HepG2 (cell line): ENCODE measurements around the gene CHDH. TPM values are rescaled to one million over a fixed set of nuclear protein-coding genes. Genes with fewer than 3 reads are reported as not detected.

ENCODE experiments used
- AGO1 ChIP-seq: fragments of 200-400 bp; formaldehyde crosslinking; IDR thresholded peaks from 2 replicates; pipeline ENCODE4 v1.6.1; 2017; ENCODE audit warnings: mild to moderate bottlenecking, low read depth, low read length, moderate library complexity; ENCODE audit not compliant: poor library complexity, severe bottlenecking
- ATF1 ChIP-seq: IDR thresholded peaks from 2 replicates; pipeline ENCODE4 v1.6.1; 2016; ENCODE audit warnings: mild to moderate bottlenecking, control low read depth
- ATF7-NPFF ChIP-seq: sonication (generic); formaldehyde crosslinking; IDR thresholded peaks from 2 replicates; pipeline ENCODE4 v1.8.1; 2023; ENCODE audit warnings: mild to moderate bottlenecking, low read depth, missing genetic modification reagents, moderate library complexity
- CAMTA2 ChIP-seq: sonication (generic); formaldehyde crosslinking; IDR thresholded peaks from 2 replicates; pipeline ENCODE4 v1.4.0; 2020; ENCODE audit warnings: mild to moderate bottlenecking, missing genetic modification reagents, borderline replicate concordance
- CCDC6 ChIP-seq: sonication (generic); formaldehyde crosslinking; IDR thresholded peaks from 2 replicates; pipeline ENCODE4 v1.8.1; 2022; ENCODE audit warnings: mild to moderate bottlenecking, missing genetic modification reagents, moderate library complexity
- DNMT1 ChIP-seq: sonication (generic); formaldehyde crosslinking; IDR thresholded peaks from 2 replicates; pipeline ENCODE4 v1.5.1; 2020; ENCODE audit warnings: mild to moderate bottlenecking, missing genetic modification reagents
- KMT2A ChIP-seq: sonication (generic); formaldehyde crosslinking; IDR thresholded peaks from 2 replicates; pipeline ENCODE4 v1.4.0; 2020; ENCODE audit warnings: missing genetic modification reagents
- MAZ ChIP-seq, 2 experiments: sonication (generic) in 1 of 2; formaldehyde crosslinking in 1 of 2; IDR thresholded peaks; 2 replicates each; pipeline versions ENCODE4 v1.5.0 to v1.6.1; 2012 to 2020; ENCODE audit warnings: low read depth in 2 of 2, mild to moderate bottlenecking in 2 of 2, borderline replicate concordance in 1 of 2, improper control_type of control experiment in 1 of 2, low read length in 1 of 2, missing genetic modification reagents in 1 of 2, moderate library complexity in 1 of 2
- MTA1 ChIP-seq: sonication (generic); formaldehyde crosslinking; IDR thresholded peaks from 2 replicates; pipeline ENCODE4 v1.4.0; 2020; ENCODE audit warnings: missing genetic modification reagents, mild to moderate bottlenecking, borderline replicate concordance
- MXI1 ChIP-seq: IDR thresholded peaks from 3 replicates; pipeline ENCODE4 v1.6.1; 2012; ENCODE audit warnings: low read depth, low read length, inconsistent platforms, borderline replicate concordance
- NFKB2 ChIP-seq: sonication (generic); formaldehyde crosslinking; IDR thresholded peaks from 2 replicates; pipeline ENCODE4 v1.4.0; 2020; ENCODE audit warnings: missing genetic modification reagents, borderline replicate concordance
- NRL ChIP-seq: sonication (generic); formaldehyde crosslinking; IDR thresholded peaks from 2 replicates; pipeline ENCODE4 v1.5.0; 2020; ENCODE audit warnings: missing genetic modification reagents, mild to moderate bottlenecking, moderate library complexity, borderline replicate concordance
- POLR2AphosphoS5 ChIP-seq: IDR thresholded peaks from 2 replicates; pipeline ENCODE4 v1.6.1; 2012; ENCODE audit warnings: low read depth, low read length
- RBM39 ChIP-seq: fragments of 200-400 bp; formaldehyde crosslinking; IDR thresholded peaks from one replicate; pipeline ENCODE4 v1.6.1; 2018; ENCODE audit warnings: antibody characterized with exemption, mild to moderate bottlenecking, low read depth, low read length; ENCODE audit not compliant: poor library complexity, severe bottlenecking
- RFX1 ChIP-seq: fragments of 450-650 bp; IDR thresholded peaks from 2 replicates; pipeline ENCODE4 v1.6.1; 2017
- ZNF556 ChIP-seq: sonication (generic); formaldehyde crosslinking; IDR thresholded peaks from 2 replicates; pipeline ENCODE4 v1.4.0; 2020; ENCODE audit warnings: mild to moderate bottlenecking, missing genetic modification reagents, borderline replicate concordance
- ZNF564 ChIP-seq: sonication (generic); formaldehyde crosslinking; IDR thresholded peaks from 2 replicates; pipeline ENCODE4 v1.8.1; 2023; ENCODE audit warnings: mild to moderate bottlenecking, missing genetic modification reagents
- ZNF589 ChIP-seq: sonication (generic); formaldehyde crosslinking; conservative IDR thresholded peaks from 2 replicates; pipeline ENCODE4 v1.8.0; 2022; ENCODE audit warnings: mild to moderate bottlenecking, moderate library complexity, missing genetic modification reagents
- ZSCAN9 ChIP-seq: IDR thresholded peaks from 2 replicates; pipeline ENCODE4 v1.6.1; 2016; ENCODE audit warnings: borderline replicate concordance
- polyA plus RNA-seq, 8 experiments: library from polyadenylated mRNA; depleted of rRNA in 3 of 8; stranded (reverse) in 7 of 8; unstranded in 1 of 8; fragments of >200 nt; fragmentation: Illumina TruSeq in 4 of 8; extraction: Trizol in 4 of 8; gene quantifications; 2 replicates each; pipeline versions ENCODE4 v1.2.1 to v1.2.3, GENCODE V29; 2011 to 2016; ENCODE audit warnings: low read depth in 4 of 8, missing spikeins in 1 of 8, mixed read lengths in 1 of 8; ENCODE audit not compliant: insufficient read depth in 1 of 8
- total RNA-seq, 5 experiments: library from RNA; depleted of rRNA; stranded (reverse); fragments of >200 nt; fragmentation: Illumina TruSeq; extraction: Trizol; gene quantifications; 2 replicates each; pipeline ENCODE4 v1.2.3, GENCODE V29; 2016; ENCODE audit warnings: low read depth in 1 of 5
- TF ChIP-seq, protein P1 (sequence below): sonication (generic); formaldehyde crosslinking; IDR thresholded peaks from 2 replicates; pipeline ENCODE4 v1.5.0; 2020; ENCODE audit warnings: missing genetic modification reagents, mild to moderate bottlenecking, borderline replicate concordance
- TF ChIP-seq, protein P2 (sequence below): sonication (generic); formaldehyde crosslinking; IDR thresholded peaks from 2 replicates; pipeline ENCODE4 v1.4.0; 2020; ENCODE audit warnings: missing genetic modification reagents
- TF ChIP-seq, protein P3 (sequence below): sonication (generic); formaldehyde crosslinking; IDR thresholded peaks from 2 replicates; pipeline ENCODE4 v1.4.0; 2020; ENCODE audit warnings: missing genetic modification reagents
- TF ChIP-seq, protein P4 (sequence below): sonication (generic); formaldehyde crosslinking; IDR thresholded peaks from 2 replicates; pipeline ENCODE4 v1.8.1; 2023; ENCODE audit warnings: missing genetic modification reagents, inconsistent platforms, borderline replicate concordance

Gene CHDH
- total and polyA plus RNA-seq, 2 of the 13 experiments (the other 11 are each of a cell fraction or from before 2014, with no cell fraction given): 28.1 to 48.9 TPM

DNA sequence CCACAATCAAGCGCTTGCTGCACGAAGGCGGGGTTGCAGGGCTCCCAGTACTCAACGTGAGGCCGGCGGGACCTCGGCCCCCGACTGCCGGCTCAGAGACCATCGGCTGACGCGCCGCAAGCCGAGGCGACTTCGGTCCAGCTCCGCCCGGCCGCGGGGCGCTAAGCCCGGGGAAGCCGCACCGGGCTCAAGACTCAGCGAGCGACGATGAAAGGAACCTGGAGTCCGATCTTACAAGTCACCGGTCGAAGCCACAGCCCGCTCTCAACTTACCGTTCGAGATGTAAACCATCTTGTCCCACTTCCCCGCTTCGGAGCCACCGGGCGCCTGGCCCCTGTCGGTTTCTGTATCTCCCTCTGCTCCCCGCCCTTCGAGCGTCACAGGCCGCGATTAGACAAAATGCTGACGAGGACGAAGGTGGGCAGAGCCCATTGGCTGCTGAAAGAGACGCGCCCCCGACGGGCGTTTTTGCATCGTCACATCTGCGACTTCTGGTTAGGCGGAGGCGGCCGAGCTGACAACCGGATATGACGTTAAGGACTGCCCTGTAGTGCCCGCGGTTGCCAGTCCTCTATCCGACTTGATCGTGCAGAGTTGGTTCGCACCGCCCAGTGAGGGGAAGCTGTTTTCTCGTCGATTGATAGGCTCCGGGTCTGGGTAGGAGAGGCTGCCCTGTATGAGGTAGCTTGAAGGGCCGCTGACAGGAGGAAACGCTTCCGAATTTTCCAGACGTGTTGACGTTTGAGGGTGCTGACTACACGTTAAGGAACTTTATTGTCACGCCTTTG, 45.5 kb upstream of the CHDH start, which contains the start of gene SELENOK (continued):
- TF ChIP-seq MAZ (IDR thresholded peaks at IDR 0.05; ENCODE audit: borderline replicate concordance, low read depth, low read length) (peak; percentile 52), MAZ (CRISPR knock-in tag; IDR thresholded peaks at IDR 0.05; ENCODE audit: low read depth) (peak; percentile 92), CAMTA2 (CRISPR knock-in tag) (peak; percentile 34; the same call in 1 of the 2 replicates), ZNF564 (CRISPR knock-in tag) (0 out of 2 replicates have a peak, but pooled peaks have one; percentile 18), MXI1 (peak; percentile 67; the same call in 1 of the 3 replicates), ZNF556 (CRISPR knock-in tag) (peak; percentile 90; the same call in 1 of the 2 replicates), ZSCAN9 (0 out of 2 replicates have a peak, but pooled peaks have one; percentile 43), RBM39 (peak; percentile 66), DNMT1 (CRISPR knock-in tag) (peak; percentile 85; the same call in 1 of the 2 replicates), POLR2AphosphoS5 (peak; percentile 82), NRL (peak; percentile 41; the same call in 1 of the 2 replicates), ZNF589 (CRISPR knock-in tag) (0 out of 2 replicates have a peak, but pooled peaks have one; percentile 36), AGO1 (peak; percentile 60), ATF7-NPFF (no peak), MTA1 (CRISPR knock-in tag) (0 out of 2 replicates have a peak, but pooled peaks have one; percentile 24), RFX1 (no peak), ATF1 (CRISPR knock-in tag) (peak; percentile 98), CCDC6 (peak; percentile 30; the same call in 1 of the 2 replicates), KMT2A (CRISPR knock-in tag) (peak; percentile 86), NFKB2 (CRISPR knock-in tag) (peak; percentile 82; the same call in 1 of the 2 replicates)
- TF ChIP-seq, protein P1, sequence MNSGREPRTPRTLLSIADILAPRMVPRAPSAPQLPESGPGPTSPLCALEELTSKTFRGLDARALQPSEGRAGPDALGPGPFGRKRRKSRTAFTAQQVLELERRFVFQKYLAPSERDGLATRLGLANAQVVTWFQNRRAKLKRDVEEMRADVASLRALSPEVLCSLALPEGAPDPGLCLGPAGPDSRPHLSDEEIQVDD (CRISPR knock-in tag): no peak
- TF ChIP-seq, protein P2, sequence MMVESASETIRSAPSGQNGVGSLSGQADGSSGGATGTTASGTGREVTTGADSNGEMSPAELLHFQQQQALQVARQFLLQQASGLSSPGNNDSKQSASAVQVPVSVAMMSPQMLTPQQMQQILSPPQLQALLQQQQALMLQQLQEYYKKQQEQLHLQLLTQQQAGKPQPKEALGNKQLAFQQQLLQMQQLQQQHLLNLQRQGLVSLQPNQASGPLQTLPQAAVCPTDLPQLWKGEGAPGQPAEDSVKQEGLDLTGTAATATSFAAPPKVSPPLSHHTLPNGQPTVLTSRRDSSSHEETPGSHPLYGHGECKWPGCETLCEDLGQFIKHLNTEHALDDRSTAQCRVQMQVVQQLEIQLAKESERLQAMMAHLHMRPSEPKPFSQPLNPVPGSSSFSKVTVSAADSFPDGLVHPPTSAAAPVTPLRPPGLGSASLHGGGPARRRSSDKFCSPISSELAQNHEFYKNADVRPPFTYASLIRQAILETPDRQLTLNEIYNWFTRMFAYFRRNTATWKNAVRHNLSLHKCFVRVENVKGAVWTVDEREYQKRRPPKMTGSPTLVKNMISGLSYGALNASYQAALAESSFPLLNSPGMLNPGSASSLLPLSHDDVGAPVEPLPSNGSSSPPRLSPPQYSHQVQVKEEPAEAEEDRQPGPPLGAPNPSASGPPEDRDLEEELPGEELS: peak; percentile 20; the same call in 1 of the 2 replicates
- TF ChIP-seq, protein P3, sequence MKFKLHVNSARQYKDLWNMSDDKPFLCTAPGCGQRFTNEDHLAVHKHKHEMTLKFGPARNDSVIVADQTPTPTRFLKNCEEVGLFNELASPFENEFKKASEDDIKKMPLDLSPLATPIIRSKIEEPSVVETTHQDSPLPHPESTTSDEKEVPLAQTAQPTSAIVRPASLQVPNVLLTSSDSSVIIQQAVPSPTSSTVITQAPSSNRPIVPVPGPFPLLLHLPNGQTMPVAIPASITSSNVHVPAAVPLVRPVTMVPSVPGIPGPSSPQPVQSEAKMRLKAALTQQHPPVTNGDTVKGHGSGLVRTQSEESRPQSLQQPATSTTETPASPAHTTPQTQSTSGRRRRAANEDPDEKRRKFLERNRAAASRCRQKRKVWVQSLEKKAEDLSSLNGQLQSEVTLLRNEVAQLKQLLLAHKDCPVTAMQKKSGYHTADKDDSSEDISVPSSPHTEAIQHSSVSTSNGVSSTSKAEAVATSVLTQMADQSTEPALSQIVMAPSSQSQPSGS (CRISPR knock-in tag): peak; percentile 59; the same call in 1 of the 2 replicates
- TF ChIP-seq, protein P4, sequence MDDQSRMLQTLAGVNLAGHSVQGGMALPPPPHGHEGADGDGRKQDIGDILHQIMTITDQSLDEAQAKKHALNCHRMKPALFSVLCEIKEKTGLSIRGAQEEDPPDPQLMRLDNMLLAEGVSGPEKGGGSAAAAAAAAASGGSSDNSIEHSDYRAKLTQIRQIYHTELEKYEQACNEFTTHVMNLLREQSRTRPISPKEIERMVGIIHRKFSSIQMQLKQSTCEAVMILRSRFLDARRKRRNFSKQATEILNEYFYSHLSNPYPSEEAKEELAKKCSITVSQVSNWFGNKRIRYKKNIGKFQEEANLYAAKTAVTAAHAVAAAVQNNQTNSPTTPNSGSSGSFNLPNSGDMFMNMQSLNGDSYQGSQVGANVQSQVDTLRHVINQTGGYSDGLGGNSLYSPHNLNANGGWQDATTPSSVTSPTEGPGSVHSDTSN (CRISPR knock-in tag): no peak
